K562 (cell line): ENCODE data around the gene SLC25A1. TPM values are rescaled to one million over a fixed set of nuclear protein-coding genes. Genes with fewer than 3 reads are reported as not detected.

Experiments
- CSDE1 ChIP-seq, 2 experiments: fragments of 450-650 bp; IDR thresholded peaks; 2 replicates each; pipeline ENCODE4 v1.6.1; 2016; ENCODE audit warnings: mild to moderate bottlenecking in 1 of 2
- ELK1 ChIP-seq: sonication (generic); formaldehyde crosslinking; IDR thresholded peaks from 2 replicates; pipeline ENCODE4 v1.8.1; 2022; ENCODE audit warnings: missing genetic modification reagents
- HMGXB4 ChIP-seq: sonication (generic); formaldehyde crosslinking; IDR thresholded peaks from 2 replicates; pipeline ENCODE4 v1.8.1; 2023; ENCODE audit warnings: mild to moderate bottlenecking, missing genetic modification reagents
- SNRNP70 ChIP-seq: fragments of 200-400 bp; formaldehyde crosslinking; optimal IDR thresholded peaks from 2 replicates; pipeline ENCODE3; 2017; ENCODE audit warnings: low read depth, low read length
- STAG1 ChIP-seq: sonication (generic); formaldehyde crosslinking; IDR thresholded peaks from 2 replicates; pipeline ENCODE4 v1.5.0; 2020; ENCODE audit warnings: missing genetic modification reagents, borderline replicate concordance
- ZBTB40 ChIP-seq, 2 experiments: fragments of 450-650 bp in 1 of 2; sonication (generic) in 1 of 2; formaldehyde crosslinking in 1 of 2; IDR thresholded peaks; 2 replicates each; pipeline versions ENCODE4 v1.7.1 to v1.9.0; 2016 to 2022; ENCODE audit warnings: inconsistent platforms in 1 of 2, mild to moderate bottlenecking in 1 of 2, missing genetic modification reagents in 1 of 2
- ZNF12 ChIP-seq: sonication (generic); formaldehyde crosslinking; IDR thresholded peaks from 2 replicates; pipeline ENCODE4 v1.4.0; 2020; ENCODE audit warnings: mild to moderate bottlenecking, missing genetic modification reagents
- ZNF639 ChIP-seq, 2 experiments: fragments of 200-800 bp in 1 of 2; sonication (Bioruptor generic) in 1 of 2; sonication (generic) in 1 of 2; formaldehyde crosslinking in 1 of 2; IDR thresholded peaks in 1 of 2; conservative IDR thresholded peaks in 1 of 2; 2 replicates each; pipeline versions ENCODE4 v1.5.0 to v1.6.1; 2016 to 2020; ENCODE audit warnings: missing compliant biosample characterization in 1 of 2, missing genetic modification characterization in 1 of 2, missing genetic modification reagents in 1 of 2
- polyA plus RNA-seq, 8 experiments: library from polyadenylated mRNA; depleted of rRNA in 4 of 8; stranded (reverse) in 5 of 8; unstranded in 3 of 8; fragments of >200 nt; fragmentation: Nextera tagmentation in 2 of 8; fragmentation: Illumina TruSeq in 1 of 8; extraction: Ambion mirVana in 2 of 8; extraction: Trizol in 1 of 8; gene quantifications; 2 replicates each; pipeline versions ENCODE4 v1.2.1 to v1.2.3, GENCODE V29; 2011 to 2014; ENCODE audit warnings: inconsistent platforms in 1 of 8, missing spikeins in 1 of 8
- total RNA-seq, 7 experiments: library from RNA; depleted of rRNA in 6 of 7; stranded (reverse); fragments of >200 nt in 6 of 7; fragmentation: Illumina TruSeq in 2 of 7; extraction: Trizol in 2 of 7; gene quantifications; 2 replicates each; pipeline versions ENCODE4 v1.2.1 to v1.2.3, GENCODE V29; 2011 to 2021; ENCODE audit warnings: low replicate concordance in 1 of 7

SLC25A1 gene
- total and polyA plus RNA-seq, 9 of the 15 experiments (the other 6 are each of a cell fraction or from before 2014, with no cell fraction given): 11.0 to 408 (median 110) TPM

GRCh38 chr22:19195796-19196731 lies 17.5 kb upstream of the SLC25A1 start (continued):
- TF ChIP-seq ZBTB40 (IDR thresholded peaks at IDR 0.05): no peak
- TF ChIP-seq ZBTB40 (CRISPR knock-in tag; IDR thresholded peaks at IDR 0.05): 0 out of 2 replicates have a peak, but pooled peaks have one; percentile 39
- peak; percentile 78; the same call in 1 of the 2 replicates for TF ChIP-seq ZNF12 (CRISPR knock-in tag)
- TF ChIP-seq ZNF639 (CRISPR knock-in tag; conservative IDR thresholded peaks at IDR 0.05 in 1 of 2, IDR thresholded peaks at IDR 0.05 in 1 of 2): 0 out of 4 replicates have a peak, but pooled peaks of 1 of the 2 experiments have one; percentile 74
- 0 out of 2 replicates have a peak, but pooled peaks have one; percentile 66 for TF ChIP-seq HMGXB4 (CRISPR knock-in tag)
- no peak for TF ChIP-seq SNRNP70
- peak; percentile 38 for TF ChIP-seq STAG1
- TF ChIP-seq ELK1 (CRISPR knock-in tag): 0 out of 2 replicates have a peak, but pooled peaks have one; percentile 25
- TF ChIP-seq CSDE1 (IDR thresholded peaks at IDR 0.05): no peak
